ENCODE data around the gene SPPL3.

SPPL3 gene

DNA sequence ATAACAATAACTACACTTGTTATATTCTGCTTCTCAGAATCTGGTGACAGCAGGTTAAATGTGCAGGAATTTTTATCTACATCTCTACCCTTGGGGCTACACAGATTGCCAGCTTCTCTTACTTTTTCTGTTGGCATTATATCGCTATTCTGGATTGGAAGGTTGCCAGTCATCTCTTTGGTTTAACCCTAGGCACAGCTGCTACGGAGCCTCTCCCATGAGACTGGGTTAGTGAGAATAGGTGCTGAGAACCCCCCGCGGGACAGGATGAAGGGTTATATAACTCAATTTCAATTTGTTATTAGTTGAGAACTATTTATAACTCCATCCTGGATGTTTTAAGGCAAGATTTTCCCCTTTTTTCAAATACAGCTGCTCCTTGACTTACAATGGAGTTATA is 105.5 kb downstream of the SPPL3 start:
- H3K9me2 ChIP-seq (replicated peaks; ENCODE audit: insufficient read depth, low read length), result no peaks in the 10 kb centered on the region
- H3K27ac ChIP-seq (ENCODE audit: low read depth, low read length), result no peak overlapping the region
- H2AFZ ChIP-seq (ENCODE audit: low read depth, low read length, severe bottlenecking), result no peak overlapping the region
- H3K9me3 ChIP-seq (ENCODE audit: insufficient read depth, low read length), result no peaks in the 10 kb centered on the region
- H3K9ac ChIP-seq (ENCODE audit: low read length), result no peak overlapping the region
- TF ChIP-seq, protein P1, sequence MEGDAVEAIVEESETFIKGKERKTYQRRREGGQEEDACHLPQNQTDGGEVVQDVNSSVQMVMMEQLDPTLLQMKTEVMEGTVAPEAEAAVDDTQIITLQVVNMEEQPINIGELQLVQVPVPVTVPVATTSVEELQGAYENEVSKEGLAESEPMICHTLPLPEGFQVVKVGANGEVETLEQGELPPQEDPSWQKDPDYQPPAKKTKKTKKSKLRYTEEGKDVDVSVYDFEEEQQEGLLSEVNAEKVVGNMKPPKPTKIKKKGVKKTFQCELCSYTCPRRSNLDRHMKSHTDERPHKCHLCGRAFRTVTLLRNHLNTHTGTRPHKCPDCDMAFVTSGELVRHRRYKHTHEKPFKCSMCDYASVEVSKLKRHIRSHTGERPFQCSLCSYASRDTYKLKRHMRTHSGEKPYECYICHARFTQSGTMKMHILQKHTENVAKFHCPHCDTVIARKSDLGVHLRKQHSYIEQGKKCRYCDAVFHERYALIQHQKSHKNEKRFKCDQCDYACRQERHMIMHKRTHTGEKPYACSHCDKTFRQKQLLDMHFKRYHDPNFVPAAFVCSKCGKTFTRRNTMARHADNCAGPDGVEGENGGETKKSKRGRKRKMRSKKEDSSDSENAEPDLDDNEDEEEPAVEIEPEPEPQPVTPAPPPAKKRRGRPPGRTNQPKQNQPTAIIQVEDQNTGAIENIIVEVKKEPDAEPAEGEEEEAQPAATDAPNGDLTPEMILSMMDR (IDR thresholded peaks at IDR 0.05; ENCODE audit: insufficient read depth, low read length, poor library complexity, severe bottlenecking), result no peak
- TF ChIP-seq EZH2phosphoT487 (conservative IDR thresholded peaks at IDR 0.05; ENCODE audit: low read length), result no peak
- H4K20me1 ChIP-seq (ENCODE audit: low read depth, low read length), result no peaks in the 10 kb centered on the region
- no peaks in the 10 kb centered on the region for H3K27me3 ChIP-seq (ENCODE audit: low read length)
- H3K36me3 ChIP-seq (ENCODE audit: low read length), result 0 out of 2 replicates have a peak, but pooled peaks cover 3% of the 10 kb centered on the region
- H3F3A ChIP-seq (ENCODE audit: insufficient read depth), result no peaks in the 10 kb centered on the region
- no peaks in the 10 kb centered on the region for H3K79me2 ChIP-seq (ENCODE audit: insufficient read depth, low read length)
- H3K4me3 ChIP-seq (ENCODE audit: insufficient read depth, low read length, poor library complexity, severe bottlenecking), result no peak overlapping the region
- H3K4me2 ChIP-seq (ENCODE audit: low read depth, low read length, poor library complexity, severe bottlenecking), result no peak overlapping the region

DNA sequence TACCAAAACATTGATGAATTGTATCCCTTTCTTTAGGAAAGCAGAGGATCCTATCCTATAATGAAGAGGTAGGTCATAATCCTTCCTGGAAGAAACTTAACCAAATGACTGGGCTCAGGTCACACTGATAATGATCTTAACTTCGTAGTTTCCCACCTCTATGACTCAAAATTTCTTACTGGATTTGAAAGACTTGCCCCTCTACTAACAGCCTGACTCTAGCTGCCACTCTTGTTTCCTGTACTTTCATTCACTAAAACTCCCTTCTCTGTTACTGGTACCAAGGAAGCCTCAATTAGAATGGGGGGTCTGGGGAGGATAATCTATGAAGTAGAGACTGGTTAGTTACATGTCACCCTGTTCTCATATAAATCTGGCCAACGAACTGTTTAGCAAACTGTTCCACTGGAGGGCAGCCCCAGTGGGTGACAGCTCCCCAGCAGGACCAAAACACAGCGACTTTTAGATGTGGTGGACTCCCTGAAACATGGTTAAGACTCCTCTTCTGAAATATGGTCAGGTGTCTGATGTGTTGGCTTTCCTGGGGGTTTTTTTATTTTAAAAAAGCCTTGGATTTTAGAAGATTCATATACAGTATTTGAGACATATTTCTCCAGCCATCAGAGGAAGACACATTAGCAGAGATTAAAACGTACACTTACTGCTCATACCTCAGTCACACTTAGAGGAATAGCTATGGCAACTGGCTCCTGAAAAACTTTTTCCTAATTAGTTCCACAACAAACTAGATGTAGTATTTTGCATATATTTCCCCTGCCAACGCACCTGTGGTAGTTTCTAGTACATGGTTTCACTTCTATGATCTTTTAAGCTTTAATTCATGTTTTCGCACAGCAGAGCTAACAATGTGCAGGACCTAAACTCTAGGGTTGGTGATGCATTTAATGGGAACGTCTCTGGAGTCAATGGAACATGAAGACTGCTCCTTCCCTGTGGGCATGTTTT is 106.2 kb downstream of the SPPL3 start:
- H3K27ac ChIP-seq (ENCODE audit: low read depth, low read length), result no peak overlapping the region
- H3K79me2 ChIP-seq (ENCODE audit: insufficient read depth, low read length), result no peaks in the 10 kb centered on the region
- no peaks in the 10 kb centered on the region for H4K20me1 ChIP-seq (ENCODE audit: low read depth, low read length)

DNA sequence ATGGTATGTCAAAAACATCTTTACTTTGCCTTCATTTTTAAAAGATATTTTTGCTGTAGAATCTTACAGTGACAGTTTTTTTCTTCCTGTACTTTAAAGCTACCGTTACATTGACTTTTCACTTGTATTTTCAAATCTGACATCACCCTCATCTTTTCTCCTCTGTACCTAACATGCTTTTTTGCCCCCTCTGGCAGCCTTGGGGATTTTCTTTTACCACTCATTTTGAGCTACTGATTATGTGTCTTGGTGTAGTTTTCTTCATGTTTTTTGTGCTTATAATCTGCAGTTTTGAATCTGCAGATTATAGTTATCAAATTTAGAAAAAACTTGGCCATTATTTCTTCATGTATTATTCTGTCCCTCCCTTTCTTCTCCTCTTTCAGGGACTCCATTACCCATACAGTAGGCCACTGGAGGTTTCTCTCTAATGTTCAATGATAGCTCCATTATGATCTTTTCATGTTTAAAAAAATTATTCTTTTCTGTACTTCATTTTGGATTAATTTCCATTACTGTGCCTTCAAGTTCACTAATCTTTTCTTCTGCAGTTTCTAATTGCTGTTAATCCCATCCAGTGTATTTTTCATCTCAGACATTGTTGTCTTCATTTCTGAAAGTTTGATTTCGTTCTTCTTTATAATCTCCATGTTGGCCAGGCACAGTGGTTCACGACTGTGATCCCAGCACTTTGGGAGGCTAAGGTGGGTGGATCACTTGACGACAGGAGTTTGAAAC is 108.5 kb downstream of the SPPL3 start:
- Histone ChIP-seq H3F3A (ENCODE audit: insufficient read depth) (no peaks in the 10 kb centered on the region), H3K9ac (ENCODE audit: low read length) (no peak overlapping the region)

More for the DNA sequence above, 106.2 kb downstream of the SPPL3 start:
- Histone ChIP-seq H3K9me3 (ENCODE audit: insufficient read depth, low read length) (no peaks in the 10 kb centered on the region), H3K4me2 (ENCODE audit: low read depth, low read length, poor library complexity, severe bottlenecking) (no peak overlapping the region), H3K36me3 (ENCODE audit: low read length) (0 out of 2 replicates have a peak, but pooled peaks cover 3% of the 10 kb centered on the region), H3K4me3 (ENCODE audit: insufficient read depth, low read length, poor library complexity, severe bottlenecking) (no peak overlapping the region), H3K9ac (ENCODE audit: low read length) (no peak overlapping the region), H3F3A (ENCODE audit: insufficient read depth) (no peaks in the 10 kb centered on the region), H3K9me2 (replicated peaks; ENCODE audit: insufficient read depth, low read length) (no peaks in the 10 kb centered on the region), H2AFZ (ENCODE audit: low read depth, low read length, severe bottlenecking) (no peak overlapping the region), H3K27me3 (ENCODE audit: low read length) (no peaks in the 10 kb centered on the region)
- TF ChIP-seq EZH2phosphoT487 (conservative IDR thresholded peaks at IDR 0.05; ENCODE audit: low read length), result no peak
- TF ChIP-seq, protein P1 (IDR thresholded peaks at IDR 0.05; ENCODE audit: insufficient read depth, low read length, poor library complexity, severe bottlenecking), result no peak

More for the DNA sequence above, 108.5 kb downstream of the SPPL3 start:
- no peaks in the 10 kb centered on the region for H3K79me2 ChIP-seq (ENCODE audit: insufficient read depth, low read length)
- H3K4me2 ChIP-seq (ENCODE audit: low read depth, low read length, poor library complexity, severe bottlenecking), result no peak overlapping the region
- H2AFZ ChIP-seq (ENCODE audit: low read depth, low read length, severe bottlenecking), result no peak overlapping the region
- no peaks in the 10 kb centered on the region for H3K9me3 ChIP-seq (ENCODE audit: insufficient read depth, low read length)
- no peaks in the 10 kb centered on the region for H3K9me2 ChIP-seq (replicated peaks; ENCODE audit: insufficient read depth, low read length)
- no peak overlapping the region for H3K27ac ChIP-seq (ENCODE audit: low read depth, low read length)
- no peaks in the 10 kb centered on the region for H4K20me1 ChIP-seq (ENCODE audit: low read depth, low read length)
- no peak overlapping the region for H3K4me3 ChIP-seq (ENCODE audit: insufficient read depth, low read length, poor library complexity, severe bottlenecking)
- H3K27me3 ChIP-seq (ENCODE audit: low read length), result no peaks in the 10 kb centered on the region
- 0 out of 2 replicates have a peak, but pooled peaks cover 3% of the 10 kb centered on the region for H3K36me3 ChIP-seq (ENCODE audit: low read length)
- TF ChIP-seq, protein P1 (IDR thresholded peaks at IDR 0.05; ENCODE audit: insufficient read depth, low read length, poor library complexity, severe bottlenecking), result no peak
- no peak for TF ChIP-seq EZH2phosphoT487 (conservative IDR thresholded peaks at IDR 0.05; ENCODE audit: low read length)
